ENCODE data around the gene CSRP3.

- TF ChIP-seq CTCF (IDR thresholded peaks at IDR 0.05) (no peak), POLR2A (IDR thresholded peaks at IDR 0.05) (no peak)
These were observed 6.4 kb upstream of the CSRP3 start for GRCh38 chr11:19208181-19208580.
